Astrocyte of the cerebellum (primary cell): ENCODE measurements around the gene APOA5.
A peak's percentile ranks its signal among the peaks of the same experiment; 100 is the strongest.

Experiments
- DNase-seq: peaks from one replicate; pipeline ENCODE4 v3.0.0-alpha.2; 2011; ENCODE audit warnings: low read depth
- H3K4me3 ChIP-seq: 2 replicates; pipeline ENCODE4 v1.5.1; 2011; ENCODE audit warnings: mild to moderate bottlenecking, low read depth, low read length, moderate library complexity
- CTCF ChIP-seq: IDR thresholded peaks from 2 replicates; pipeline ENCODE4 v1.5.1; 2012; ENCODE audit warnings: low read length, low read depth, moderate library complexity, mild to moderate bottlenecking; ENCODE audit errors: missing control alignments
- in situ Hi-C: cut with HindIII; loops from 2 replicates; pipeline ENCODE4 v1.10.0; 2017; ENCODE audit warnings: low sequenced_read_pairs

The APOA5 gene

GRCh38 chr11:116794851-116795250, 3.2 kb upstream of the APOA5 start:
- in situ Hi-C loops = no loop called here
- H3K4me3 ChIP-seq = no peak overlapping the region
- no peak for DNase-seq
- TF ChIP-seq CTCF = no peak

- DNase-seq = no peak
- TF ChIP-seq CTCF = no peak
- in situ Hi-C loops = no loop called here
- H3K4me3 ChIP-seq = no peak overlapping the region
Measured at GRCh38 chr11:116793772-116794097, 2.1 kb upstream of the APOA5 start.

- no peak for DNase-seq
- TF ChIP-seq CTCF = no peak
- H3K4me3 ChIP-seq = no peak overlapping the region
- in situ Hi-C loops = no loop called here
Measured at GRCh38 chr11:116792869-116793771, 1.4 kb upstream of the APOA5 start.

GRCh38 chr11:116792144-116792868, 627 bp upstream of the APOA5 start:
- in situ Hi-C loops = no loop called here
- TF ChIP-seq CTCF = no peak
- DNase-seq = no peak
- no peak overlapping the region for H3K4me3 ChIP-seq

GRCh38 chr11:116791002-116791812, 472 bp downstream of the APOA5 start:
- DNase-seq = peak; percentile 26
- no peak overlapping the region for H3K4me3 ChIP-seq
- in situ Hi-C loops = no loop called here
- peak; percentile 91 for TF ChIP-seq CTCF
